Middle frontal gyrus (tissue), 1 donor: ENCODE results near the gene CSAG1.
"Not testable (repeated sequence)": the region's sequence is repeated elsewhere in the genome, so short reads cannot be mapped to it uniquely, and the experiment has no call there.

ENCODE experiments used
- DNase-seq: peaks from one replicate; pipeline ENCODE4 v3.0.0-alpha.2; 2015; ENCODE audit warnings: low spot score; ENCODE audit errors: extremely low spot score

The CSAG1 gene

GRCh38 chrX:152700390-152700789 is 33.1 kb downstream of the CSAG1 start:
- DNase-seq = not testable (repeated sequence)

GRCh38 chrX:152697952-152698931 is 35.3 kb downstream of the CSAG1 start, which contains the start of gene MAGEA3:
TSS of gene MAGEA3 (plus strand) at chrX:152698794. CDS start at chrX:152700833, 2,039 bp downstream.
- not testable (repeated sequence) for DNase-seq

- not testable (repeated sequence) for DNase-seq
These were observed 52.5 kb downstream of the CSAG1 start for GRCh38 chrX:152681012-152681411.
